T-helper 2 cell treated with Interferon-gamma antibody and Interleukin-4, amounts not matched to agents 5 μg/mL and 100 μg/mL, for 36 hours (primary cell): ENCODE data around the gene ABCB11.
"Not testable (repeated sequence)": the region's sequence is repeated elsewhere in the genome, so short reads cannot be mapped to it uniquely, and the experiment has no call there.

Source experiments
- DNase-seq: peaks from one replicate; pipeline ENCODE4 v3.0.0; 2021; ENCODE audit warnings: low spot score
- H3K27ac Mint-ChIP-seq: one replicate; pipeline ENCODE4 v1.8.0; 2021; ENCODE audit warnings: mild to moderate bottlenecking, mixed read lengths
- H3K27me3 Mint-ChIP-seq: one replicate; pipeline ENCODE4 v1.8.0; 2021; ENCODE audit warnings: low read depth, mixed read lengths
- H3K36me3 Mint-ChIP-seq: one replicate; pipeline ENCODE4 v1.8.0; 2021; ENCODE audit warnings: low read depth, mixed read lengths
- H3K4me1 Mint-ChIP-seq: one replicate; pipeline ENCODE4 v1.8.0; 2021; ENCODE audit warnings: low read depth, mixed read lengths
- H3K4me3 Mint-ChIP-seq: one replicate; pipeline ENCODE4 v1.8.0; 2022; ENCODE audit warnings: mild to moderate bottlenecking, moderate library complexity, mixed read lengths
- H3K9me3 Mint-ChIP-seq: one replicate; pipeline ENCODE4 v1.8.0; 2021; ENCODE audit warnings: mixed read lengths

ABCB11 gene

DNA sequence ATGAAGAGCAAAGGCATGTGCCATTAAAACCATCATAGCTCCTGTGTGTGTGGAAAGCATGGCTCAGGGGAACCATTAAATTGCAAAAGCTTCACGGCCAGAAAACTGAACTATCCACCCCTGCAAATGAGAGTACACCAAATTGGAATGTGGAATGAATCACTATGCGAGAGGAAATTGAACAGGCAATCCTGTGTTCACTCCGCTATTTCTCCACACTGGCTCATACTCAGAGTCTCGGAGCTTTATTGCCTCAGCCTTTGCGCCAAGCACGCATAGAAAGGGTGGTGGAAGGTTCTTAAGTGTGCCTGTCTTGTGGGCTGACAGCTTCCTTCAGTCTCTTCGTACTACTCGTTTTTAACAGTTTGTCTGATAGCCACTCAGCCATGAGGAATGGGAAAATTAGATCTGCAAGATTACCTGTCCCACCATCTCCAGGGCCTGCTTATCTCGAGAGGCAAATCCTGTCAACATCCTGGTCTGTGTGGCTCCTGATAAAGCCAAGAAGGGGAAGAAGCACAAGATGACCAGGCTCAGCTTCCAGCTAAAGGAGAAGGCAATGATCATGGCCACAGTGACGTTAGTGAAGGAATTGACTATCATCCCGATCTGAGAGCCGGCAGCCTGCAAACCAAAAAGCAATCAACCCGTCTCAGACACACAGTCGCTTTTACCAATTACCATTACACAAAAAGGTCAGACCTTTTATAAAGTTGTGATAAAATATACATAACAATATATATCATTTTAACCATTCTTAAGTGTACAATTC is 95.1 kb downstream of the ABCB11 start:
- Mint-ChIP-seq H3K4me3 (no peak overlapping the region), H3K36me3 (no peaks in the 10 kb centered on the region), H3K27me3 (peaks cover 23% of the 10 kb centered on the region), H3K4me1 (no peaks in the 10 kb centered on the region), H3K27ac (no peak overlapping the region), H3K9me3 (no peaks in the 10 kb centered on the region)
- no peak for DNase-seq

DNA sequence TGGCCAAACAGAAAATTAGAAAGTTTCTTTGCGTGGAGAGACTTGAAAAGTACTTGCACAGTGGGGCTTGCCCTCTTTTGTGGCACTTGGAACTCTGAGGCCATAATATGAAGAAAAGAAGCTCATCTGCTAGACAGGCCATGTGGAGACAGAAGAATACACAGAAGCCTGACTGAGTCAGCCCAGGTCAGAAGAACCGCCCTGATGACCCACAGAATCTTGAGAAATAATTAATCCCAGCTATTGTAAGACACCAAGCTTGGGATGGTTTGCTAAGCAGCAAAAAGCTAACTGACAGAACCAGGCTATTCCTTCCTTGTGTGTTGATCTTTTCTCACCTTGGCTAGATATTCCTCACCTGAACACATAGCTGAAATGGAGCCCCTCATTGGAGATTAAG is 96.3 kb downstream of the ABCB11 start:
- no peak for DNase-seq
- H3K27me3 Mint-ChIP-seq, result peaks cover 33% of the 10 kb centered on the region

DNA sequence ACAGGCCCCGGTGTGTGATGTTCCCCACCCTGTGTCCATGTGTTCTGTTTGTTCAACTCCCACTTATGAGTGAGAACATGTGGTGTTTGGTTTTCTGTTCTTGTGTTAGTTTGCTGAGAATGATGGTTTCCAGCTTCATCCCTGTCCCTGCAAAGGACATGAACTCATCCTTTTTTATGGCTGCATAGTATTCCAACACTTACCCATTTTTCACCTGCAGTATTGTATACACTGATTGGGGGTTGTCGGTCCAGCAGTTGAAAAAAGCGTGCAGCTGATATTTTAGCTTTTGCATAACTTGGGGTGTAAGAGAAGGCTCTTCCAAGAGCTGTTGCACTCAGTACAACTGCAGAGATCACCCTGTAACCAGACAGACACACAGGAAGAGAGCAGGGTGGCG is 99.0 kb downstream of the ABCB11 start:
- H3K4me3 Mint-ChIP-seq, result not testable (repeated sequence)

More for the DNA sequence above, 96.3 kb downstream of the ABCB11 start:
- no peaks in the 10 kb centered on the region for H3K4me1 Mint-ChIP-seq
- no peaks in the 10 kb centered on the region for H3K36me3 Mint-ChIP-seq
- H3K4me3 Mint-ChIP-seq, result no peak overlapping the region
- H3K27ac Mint-ChIP-seq, result no peak overlapping the region
- no peaks in the 10 kb centered on the region for H3K9me3 Mint-ChIP-seq

DNA sequence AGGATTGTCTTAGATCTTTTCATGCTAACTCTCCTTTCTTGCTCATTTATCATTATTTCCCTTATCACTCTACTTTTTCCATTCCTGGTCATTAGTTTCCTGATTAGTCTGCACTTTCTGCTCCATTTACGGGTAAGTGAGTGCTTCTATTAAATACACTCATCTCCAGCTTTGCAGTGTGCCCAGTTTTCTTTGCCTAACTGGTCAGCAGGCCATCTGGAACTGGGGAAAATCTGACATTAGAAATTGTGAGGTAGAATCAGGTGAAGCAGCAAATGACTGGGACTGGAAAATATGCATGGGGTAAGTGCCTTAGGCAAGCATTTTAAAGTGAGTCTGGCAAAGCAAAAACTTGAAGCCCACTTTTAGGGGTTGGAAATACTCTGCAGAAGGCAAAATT is 100.9 kb downstream of the ABCB11 start:
- H3K4me3 Mint-ChIP-seq, result no peak overlapping the region
- DNase-seq, result no peak
- H3K36me3 Mint-ChIP-seq, result no peaks in the 10 kb centered on the region
- peaks cover 48% of the 10 kb centered on the region for H3K27me3 Mint-ChIP-seq
- H3K4me1 Mint-ChIP-seq, result no peaks in the 10 kb centered on the region
- H3K9me3 Mint-ChIP-seq, result no peaks in the 10 kb centered on the region
- no peak overlapping the region for H3K27ac Mint-ChIP-seq

More for the DNA sequence above, 99.0 kb downstream of the ABCB11 start:
- H3K27me3 Mint-ChIP-seq, result peaks cover 44% of the 10 kb centered on the region
- H3K4me1 Mint-ChIP-seq, H3K36me3 Mint-ChIP-seq, DNase-seq, H3K9me3 Mint-ChIP-seq, H3K27ac Mint-ChIP-seq: not testable (repeated sequence)

DNA sequence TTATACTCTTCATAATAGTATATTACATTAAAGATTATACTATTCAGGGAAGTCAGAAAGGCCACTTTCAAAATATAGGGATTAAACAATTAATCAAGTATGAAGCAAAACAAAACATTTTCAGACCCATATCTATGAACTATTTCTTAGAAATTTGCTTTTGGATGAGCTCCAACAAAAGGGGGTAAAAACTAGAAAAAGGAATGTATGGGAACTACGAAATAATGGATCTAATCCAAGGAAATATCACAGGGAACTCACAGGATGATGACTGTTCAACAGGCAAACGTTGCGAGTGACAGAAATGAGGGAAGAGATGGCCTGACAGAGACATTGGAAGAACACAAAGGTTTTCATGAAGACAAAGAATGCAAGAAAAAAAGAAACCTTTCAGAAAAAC is 102.1 kb downstream of the ABCB11 start:
- Mint-ChIP-seq H3K9me3 (no peaks in the 10 kb centered on the region), H3K27ac (no peak overlapping the region), H3K27me3 (peaks cover 44% of the 10 kb centered on the region), H3K4me3 (no peak overlapping the region), H3K4me1 (no peaks in the 10 kb centered on the region), H3K36me3 (no peaks in the 10 kb centered on the region)
- no peak for DNase-seq

DNA sequence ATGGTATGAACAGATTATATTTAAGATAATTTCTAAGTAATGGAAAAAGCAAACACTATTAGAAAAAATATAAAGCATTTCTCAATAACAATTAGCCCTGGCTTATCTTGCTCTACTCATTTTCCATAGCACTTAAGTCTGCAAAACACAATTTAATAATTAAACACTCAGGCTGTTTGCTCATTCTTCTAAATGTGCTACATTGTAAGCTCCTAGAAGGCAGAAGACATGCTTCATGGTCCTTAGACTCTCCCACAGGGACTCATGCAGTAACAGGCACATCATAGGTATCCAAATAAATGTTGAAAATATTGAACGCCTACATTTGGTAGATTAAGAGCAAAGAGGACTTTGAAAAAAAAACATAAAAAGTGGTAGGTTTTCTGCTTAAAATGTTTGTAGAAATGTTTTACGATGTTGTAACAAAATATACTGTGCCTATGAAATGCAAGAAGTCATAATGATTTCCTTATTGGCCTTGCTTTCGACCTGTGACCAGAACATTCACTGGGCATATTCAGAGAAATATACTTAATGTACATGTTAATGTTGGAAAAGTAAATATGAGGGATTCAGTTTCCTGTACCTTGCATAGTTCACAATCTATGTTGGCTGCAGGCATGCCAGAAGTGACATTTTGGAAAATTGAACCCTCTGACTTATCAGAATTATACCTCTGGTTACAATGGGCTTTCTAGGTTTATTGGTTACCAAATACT is 102.9 kb downstream of the ABCB11 start:
- no peak overlapping the region for H3K4me3 Mint-ChIP-seq
- no peaks in the 10 kb centered on the region for H3K4me1 Mint-ChIP-seq
- H3K36me3 Mint-ChIP-seq, result no peaks in the 10 kb centered on the region
- H3K27ac Mint-ChIP-seq, result no peak overlapping the region
- H3K9me3 Mint-ChIP-seq, result no peaks in the 10 kb centered on the region
- peaks cover 47% of the 10 kb centered on the region for H3K27me3 Mint-ChIP-seq
- no peak for DNase-seq

DNA sequence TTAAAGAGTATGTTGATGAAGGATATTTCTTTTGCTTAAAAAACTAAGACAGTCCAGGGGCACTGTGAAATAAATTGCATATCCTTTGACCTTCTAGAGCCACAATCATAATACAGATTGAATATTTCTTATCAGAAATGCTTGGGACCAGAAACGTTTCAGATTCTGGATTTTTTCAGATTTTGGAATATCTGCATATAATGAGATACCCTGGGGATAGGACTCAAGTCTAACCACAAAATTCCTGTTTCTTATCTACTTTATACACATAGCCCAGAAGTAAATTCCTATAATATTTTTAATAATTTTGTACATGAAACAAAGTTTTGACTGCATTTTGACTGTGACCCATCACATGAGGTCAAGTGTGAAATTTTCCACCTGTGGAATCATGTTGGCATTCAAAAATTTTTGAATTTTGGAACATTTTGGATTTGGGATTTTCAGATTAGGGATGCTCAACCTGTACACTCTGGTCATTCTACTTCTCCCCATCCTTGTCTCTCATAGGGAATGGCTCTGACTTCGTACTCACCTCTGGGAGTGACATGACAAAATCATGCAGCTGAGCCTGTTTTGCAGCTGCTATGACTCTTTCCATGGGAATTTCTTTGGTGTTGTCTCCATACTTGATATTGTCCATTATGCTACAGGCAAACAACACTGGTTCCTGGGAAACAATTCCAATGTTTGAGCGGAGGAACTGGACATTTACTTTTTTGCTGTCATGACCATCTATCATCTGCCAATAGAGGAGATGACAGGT is 104.3 kb downstream of the ABCB11 start:
- Mint-ChIP-seq H3K9me3 (no peaks in the 10 kb centered on the region), H3K4me1 (no peaks in the 10 kb centered on the region), H3K4me3 (no peak overlapping the region), H3K36me3 (no peaks in the 10 kb centered on the region), H3K27me3 (peaks cover 59% of the 10 kb centered on the region), H3K27ac (no peak overlapping the region)
- no peak for DNase-seq

DNA sequence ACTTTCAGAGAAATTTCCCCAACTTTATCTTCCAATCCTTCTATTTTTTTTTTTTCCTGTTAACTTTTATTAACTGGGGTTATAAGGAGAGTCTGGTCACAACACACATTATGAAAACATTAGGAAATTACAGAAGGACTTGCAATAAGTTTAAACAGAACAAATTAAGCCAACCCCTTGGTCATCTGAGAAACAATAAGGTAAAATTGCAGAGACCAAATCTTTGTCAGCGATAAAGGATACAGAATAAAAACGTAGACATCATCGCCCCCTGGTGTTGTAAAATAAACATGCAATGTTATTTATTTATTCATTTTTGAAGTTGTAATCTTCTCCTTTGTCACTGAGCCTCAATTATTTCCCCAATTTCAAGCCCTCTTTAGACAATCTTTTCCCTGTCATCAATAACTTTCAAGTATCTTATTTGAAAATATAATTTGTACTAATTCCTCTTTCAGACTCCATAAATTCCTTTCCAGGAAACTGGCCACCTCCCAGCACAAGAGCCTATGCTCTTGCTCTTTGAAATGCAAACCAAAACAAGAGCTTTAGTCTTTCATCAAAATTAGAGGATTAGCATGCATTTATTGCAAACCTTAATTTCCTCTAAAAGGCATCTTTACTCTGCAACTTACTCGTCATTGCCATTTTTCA is 110.5 kb downstream of the ABCB11 start:
- peaks cover 9% of the 10 kb centered on the region for H3K4me1 Mint-ChIP-seq
- H3K36me3 Mint-ChIP-seq, result peaks cover 6% of the 10 kb centered on the region
- H3K27ac Mint-ChIP-seq, result no peak overlapping the region
- H3K4me3 Mint-ChIP-seq, result no peak overlapping the region
- no peak for DNase-seq
- H3K9me3 Mint-ChIP-seq, result peaks cover 6% of the 10 kb centered on the region
- peaks cover 68% of the 10 kb centered on the region for H3K27me3 Mint-ChIP-seq

DNA sequence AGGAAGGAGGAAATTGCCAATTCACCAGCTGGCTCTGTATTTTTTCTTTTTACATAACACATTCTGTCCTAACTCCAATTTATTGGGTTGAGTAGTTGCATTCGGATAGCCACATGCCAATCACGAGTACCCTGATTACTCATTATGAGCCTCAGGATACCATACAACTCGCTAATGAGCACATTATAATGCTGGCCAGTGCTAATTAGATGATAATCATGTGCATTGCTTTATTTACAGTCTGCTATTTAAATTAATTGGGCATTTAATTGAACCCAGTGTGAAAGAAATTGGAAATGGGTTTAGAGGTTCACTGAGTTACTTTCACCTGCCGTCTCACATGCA is 114.8 kb downstream of the ABCB11 start:
- peaks cover 16% of the 10 kb centered on the region for H3K4me1 Mint-ChIP-seq
- H3K9me3 Mint-ChIP-seq, result peaks cover 26% of the 10 kb centered on the region
- H3K36me3 Mint-ChIP-seq, result peaks cover 16% of the 10 kb centered on the region
- peak overlapping the region; percentile 2 for H3K27ac Mint-ChIP-seq
- DNase-seq, result no peak
- no peak overlapping the region for H3K4me3 Mint-ChIP-seq
- peaks cover 64% of the 10 kb centered on the region for H3K27me3 Mint-ChIP-seq

DNA sequence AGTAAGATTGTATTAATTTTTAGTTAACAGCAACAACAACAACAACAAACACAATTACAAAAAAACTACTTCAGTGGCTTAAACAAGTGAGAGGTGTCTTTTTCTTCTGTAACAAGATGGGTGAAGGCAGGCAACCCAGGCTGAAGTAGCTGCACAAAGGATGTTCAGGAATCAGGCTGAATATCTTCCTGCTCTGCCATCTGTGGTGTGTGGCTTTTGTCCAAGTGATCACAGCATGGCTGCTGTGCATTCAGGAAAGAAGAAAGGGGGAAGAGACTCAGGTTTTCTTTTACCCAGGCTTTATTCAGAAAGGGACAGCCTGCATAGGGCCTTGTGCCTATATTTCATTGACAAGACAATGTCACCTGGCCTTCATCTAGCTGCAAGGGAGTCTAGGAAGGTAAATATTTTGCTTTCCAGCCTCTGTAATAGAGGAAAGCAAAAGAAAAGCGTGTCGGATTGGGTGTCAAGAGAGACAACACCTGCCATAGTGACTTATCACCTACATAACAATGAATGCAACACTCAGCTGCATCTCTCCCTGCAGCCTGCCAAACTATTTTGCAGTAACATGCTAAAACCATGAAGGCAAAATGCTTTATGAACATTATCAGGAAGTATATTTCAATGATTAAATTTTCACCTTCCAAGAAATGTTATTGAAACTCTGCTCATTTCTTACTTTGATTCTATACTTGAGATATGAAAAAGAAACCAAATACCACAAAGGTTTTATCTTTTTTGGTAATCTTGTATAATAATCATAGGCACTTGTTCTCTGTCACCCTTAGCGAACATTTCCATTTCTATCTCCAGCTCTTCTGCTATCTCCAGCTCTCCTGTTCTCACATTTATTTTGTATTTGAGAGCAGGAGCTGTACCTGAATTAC is 115.4 kb downstream of the ABCB11 start:
- peaks cover 63% of the 10 kb centered on the region for H3K27me3 Mint-ChIP-seq
- H3K9me3 Mint-ChIP-seq, result peaks cover 26% of the 10 kb centered on the region
- no peak for DNase-seq
- peaks cover 15% of the 10 kb centered on the region for H3K4me1 Mint-ChIP-seq
- H3K4me3 Mint-ChIP-seq, result no peak overlapping the region
- H3K36me3 Mint-ChIP-seq, result peaks cover 16% of the 10 kb centered on the region
- H3K27ac Mint-ChIP-seq, result peak overlapping the region; percentile 10

DNA sequence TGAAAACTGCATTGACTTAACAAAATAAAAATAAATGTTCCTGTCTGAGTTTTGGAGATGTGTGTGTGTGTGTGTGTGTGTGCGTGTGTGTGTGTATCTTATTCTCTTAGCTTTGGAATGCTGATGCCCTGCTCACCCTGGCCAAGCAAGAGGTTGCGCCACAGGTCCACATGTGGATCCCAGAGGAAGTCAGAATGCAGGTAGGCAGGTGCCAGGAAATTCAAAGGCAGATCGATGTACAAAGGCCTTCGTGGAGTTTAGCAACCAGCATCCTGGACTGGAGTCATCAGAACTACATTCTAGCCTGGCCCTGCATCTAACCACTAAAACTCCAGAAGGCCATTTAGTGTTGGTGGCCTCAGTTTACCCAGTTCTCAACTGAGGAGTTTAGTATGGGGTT is 117.6 kb downstream of the ABCB11 start:
- no peak overlapping the region for H3K4me3 Mint-ChIP-seq
- H3K27ac Mint-ChIP-seq, result no peak overlapping the region
- DNase-seq, result no peak
- peaks cover 16% of the 10 kb centered on the region for H3K36me3 Mint-ChIP-seq
- H3K27me3 Mint-ChIP-seq, result peaks cover 58% of the 10 kb centered on the region
- peaks cover 12% of the 10 kb centered on the region for H3K4me1 Mint-ChIP-seq
- H3K9me3 Mint-ChIP-seq, result peaks cover 26% of the 10 kb centered on the region

DNA sequence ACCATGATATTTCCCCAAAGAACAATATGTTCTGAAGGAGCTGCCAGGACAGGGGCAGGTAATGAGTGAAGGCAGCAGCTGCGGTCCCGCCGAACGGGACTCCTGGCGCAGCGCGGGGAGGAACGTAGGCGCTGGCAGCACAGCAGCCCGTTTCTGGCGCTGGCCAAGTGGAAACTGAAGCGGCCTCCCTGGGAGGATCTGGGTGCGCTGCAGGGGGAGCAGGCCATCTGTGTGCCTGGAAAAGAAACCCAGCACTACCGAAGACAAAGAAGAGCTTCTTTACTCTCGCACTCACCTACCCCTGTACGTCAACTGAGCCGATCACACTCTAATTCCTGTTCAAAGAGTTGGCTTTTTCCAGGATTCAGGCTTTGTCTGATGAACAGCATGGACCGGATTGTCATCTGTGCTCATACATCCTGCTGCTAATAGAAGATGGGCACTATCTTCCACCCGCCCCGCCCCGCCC is 118.2 kb downstream of the ABCB11 start:
- H3K27ac Mint-ChIP-seq, result no peak overlapping the region
- peaks cover 26% of the 10 kb centered on the region for H3K9me3 Mint-ChIP-seq
- peak overlapping the region; percentile 50 for H3K4me3 Mint-ChIP-seq
- peaks cover 55% of the 10 kb centered on the region for H3K27me3 Mint-ChIP-seq
- no peak for DNase-seq
- H3K36me3 Mint-ChIP-seq, result peaks cover 16% of the 10 kb centered on the region
- peaks cover 11% of the 10 kb centered on the region for H3K4me1 Mint-ChIP-seq

DNA sequence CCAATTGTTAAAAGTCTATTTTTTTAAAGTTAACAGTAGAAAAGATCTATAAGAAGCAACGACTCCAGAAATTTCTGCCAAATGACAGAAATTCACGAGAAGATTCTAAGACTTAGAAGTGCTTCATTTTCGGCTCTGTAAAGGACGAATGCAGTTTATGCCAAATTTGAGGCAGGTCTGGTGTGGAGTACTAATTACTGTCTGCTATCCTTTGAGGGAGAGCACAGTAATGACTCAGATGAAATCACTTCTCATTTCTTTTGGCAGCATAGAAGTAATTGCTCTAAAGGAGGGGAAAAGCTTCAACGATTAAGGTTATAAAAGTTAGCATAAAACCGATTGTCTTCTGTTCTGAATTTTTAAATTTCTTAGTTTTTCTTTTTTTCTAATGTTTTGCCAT is 118.7 kb downstream of the ABCB11 start:
- no peak for DNase-seq
- peak overlapping the region; percentile 50 for H3K4me3 Mint-ChIP-seq
- H3K4me1 Mint-ChIP-seq, result peaks cover 11% of the 10 kb centered on the region
- peaks cover 26% of the 10 kb centered on the region for H3K9me3 Mint-ChIP-seq
- no peak overlapping the region for H3K27ac Mint-ChIP-seq
- H3K27me3 Mint-ChIP-seq, result peaks cover 55% of the 10 kb centered on the region
- peaks cover 16% of the 10 kb centered on the region for H3K36me3 Mint-ChIP-seq
